OCI-LY7 (cell line): ENCODE measurements around the gene DIAPH1. TPM values are rescaled to one million over a fixed set of nuclear protein-coding genes. Genes with fewer than 3 reads are reported as not detected.

Experiments used
- BruUV-seq: library from RNA; stranded (reverse); fragments of 400-500 nt; replicated peaks from 2 replicates; lab custom pipeline; 2021; lab: Mats Ljungman, UMichigan
- CTCF ChIA-PET: fragments of 300-600 bp; sonication (Branson Sonifier 250); formaldehyde crosslinking; loops from one replicate; lab custom pipeline; 2022; ENCODE audit warnings: antibody characterized with exemption; ENCODE audit not compliant: unreplicated experiment; lab: Charles Lee
- POLR2A ChIA-PET: fragments of 300-600 bp; sonication (Branson Sonifier 250); formaldehyde crosslinking; loops from one replicate; lab custom pipeline; 2022; ENCODE audit warnings: antibody characterized with exemption; lab: Charles Lee
- DNase-seq: peaks from one replicate; pipeline ENCODE4 v3.0.0-alpha.2; 2015; ENCODE audit warnings: low spot score
- H2AFZ ChIP-seq: fragments of 200-600 bp; sonication (generic), shearing (Covaris generic); 2 replicates; pipeline ENCODE4 v1.6.1; 2014; ENCODE audit warnings: mild to moderate bottlenecking, antibody characterized with exemption, low read length, moderate library complexity
- H3K27ac ChIP-seq: fragments of 200-600 bp; sonication (generic); 2 replicates; pipeline ENCODE4 v1.5.1; 2014; ENCODE audit warnings: mixed run types, low read depth, mild to moderate bottlenecking, moderate library complexity, low read length, inconsistent platforms; ENCODE audit not compliant: poor library complexity, severe bottlenecking
- H3K36me3 ChIP-seq: fragments of 200-600 bp; sonication (generic); 2 replicates; pipeline ENCODE4 v1.6.1; 2014; ENCODE audit warnings: mild to moderate bottlenecking, antibody characterized with exemption, low read length, moderate library complexity, mixed read lengths; ENCODE audit not compliant: insufficient read depth
- H3K4me1 ChIP-seq: fragments of 200-600 bp; sonication (generic); 2 replicates; pipeline ENCODE4 v1.5.1; 2014; ENCODE audit warnings: mild to moderate bottlenecking, low read length; ENCODE audit not compliant: insufficient read depth, poor library complexity, severe bottlenecking
- H3K4me2 ChIP-seq: fragments of 200-600 bp; sonication (generic); 2 replicates; pipeline ENCODE4 v1.6.1; 2014; ENCODE audit warnings: mild to moderate bottlenecking, low read length
- H3K4me3 ChIP-seq: fragments of 200-600 bp; sonication (generic); 2 replicates; pipeline ENCODE4 v1.5.1; 2014; ENCODE audit warnings: mild to moderate bottlenecking, low read depth, low read length; ENCODE audit not compliant: poor library complexity, severe bottlenecking
- H3K79me2 ChIP-seq: fragments of 200-600 bp; sonication (generic); 2 replicates; pipeline ENCODE4 v1.6.1; 2016; ENCODE audit warnings: low read depth, mild to moderate bottlenecking, low read length, moderate library complexity, mixed read lengths; ENCODE audit not compliant: insufficient read depth
- H3K9me2 ChIP-seq: fragments of 200-600 bp; sonication (generic); 2 replicates; pipeline ENCODE4 v1.6.1; 2016; ENCODE audit warnings: mild to moderate bottlenecking, low read length, mixed read lengths; ENCODE audit not compliant: insufficient read depth
- H3K9me3 ChIP-seq: fragments of 200-600 bp; sonication (generic); 2 replicates; pipeline ENCODE4 v1.6.1; 2014; ENCODE audit warnings: mild to moderate bottlenecking, mixed run types, low read length, mixed read lengths
- H4K20me1 ChIP-seq: fragments of 200-600 bp; sonication (generic); 2 replicates; pipeline ENCODE4 v1.6.1; 2014; ENCODE audit warnings: mild to moderate bottlenecking, antibody characterized with exemption, low read length, moderate library complexity, mixed read lengths; ENCODE audit not compliant: insufficient read depth
- CTCF ChIP-seq: fragments of 200-600 bp; sonication (generic); conservative IDR thresholded peaks from 2 replicates; pipeline ENCODE4 v1.5.1; 2014; ENCODE audit warnings: mild to moderate bottlenecking, antibody characterized with exemption, low read length, moderate library complexity, mixed read lengths
- EZH2phosphoT487 ChIP-seq: fragments of 200-600 bp; sonication (generic); IDR thresholded peaks from 2 replicates; pipeline ENCODE4 v1.6.1; 2018; ENCODE audit warnings: low read depth, borderline replicate concordance, mild to moderate bottlenecking, mixed run types, antibody characterized with exemption, low read length, moderate library complexity, mixed read lengths
- intact Hi-C: fragments of 100-400 bp; cut with micrococcal nuclease; formaldehyde crosslinking; loops from one replicate; pipeline ENCODE4 v1.10.0; 2022; ENCODE audit not compliant: unreplicated experiment
- total RNA-seq, 2 experiments: library from RNA; depleted of rRNA in 1 of 2; stranded (reverse); fragments of >200 nt in 1 of 2; shearing (Covaris generic) in 1 of 2; gene quantifications; 2 replicates each; pipeline ENCODE4 v1.2.3, GENCODE V29; 2014 to 2022

Gene DIAPH1
- total RNA-seq, 2 experiments from 2014 or later: 78.8 to 174 TPM

- Histone ChIP-seq H3K4me1 (peaks cover 17% of the 10 kb centered on the region), H3K4me2 (peak overlapping the region; percentile 32; the same call in 1 of the 2 replicates), H3K4me3 (no peak overlapping the region), H3K9me3 (no peaks in the 10 kb centered on the region), H3K79me2 (peaks cover 14% of the 10 kb centered on the region; the same call in 1 of the 2 replicates), H3K27ac (peak overlapping the region; percentile 31), H2AFZ (no peak overlapping the region), H3K9me2 (no peaks in the 10 kb centered on the region), H3K36me3 (peaks cover 80% of the 10 kb centered on the region), H4K20me1 (no peaks in the 10 kb centered on the region)
- no peak for TF ChIP-seq CTCF
- no peak for TF ChIP-seq EZH2phosphoT487
- intact Hi-C loops: no loop called here
- ChIA-PET POLR2A (interaction anchor here (0.6 kb wide), 1 partner anchor 48 kb away, joined by 3 read pairs; no protein-coding TSS in a partner anchor), CTCF (no interaction called here)
- no TSS peak for BruUV-seq
- no peak for DNase-seq
Observed at GRCh38 chr5:141586246-141586645, 32.6 kb downstream of the DIAPH1 start.

- intact Hi-C loops: no loop called here
- no peaks in the 10 kb centered on the region for H4K20me1 ChIP-seq
- peaks cover 10% of the 10 kb centered on the region; the same call in 1 of the 2 replicates for H3K79me2 ChIP-seq
- DNase-seq: peak; percentile 22
- no peak overlapping the region for H2AFZ ChIP-seq
- peaks cover 81% of the 10 kb centered on the region for H3K36me3 ChIP-seq
- BruUV-seq: no TSS peak
- no peaks in the 10 kb centered on the region for H3K9me2 ChIP-seq
- POLR2A ChIA-PET: no interaction called here
- CTCF ChIA-PET: no interaction called here
- peaks cover 17% of the 10 kb centered on the region for H3K4me1 ChIP-seq
- peak overlapping the region; percentile 31 for H3K27ac ChIP-seq
- no peaks in the 10 kb centered on the region for H3K9me3 ChIP-seq
- peak overlapping the region; percentile 32; the same call in 1 of the 2 replicates for H3K4me2 ChIP-seq
- H3K4me3 ChIP-seq: no peak overlapping the region
- TF ChIP-seq CTCF (no peak), EZH2phosphoT487 (no peak)
Observed at GRCh38 chr5:141585594-141585993, 33.2 kb downstream of the DIAPH1 start.

- ChIA-PET POLR2A (no interaction called here), CTCF (no interaction called here)
- no TSS peak for BruUV-seq
- H3K4me2 ChIP-seq: no peak overlapping the region
- H4K20me1 ChIP-seq: no peaks in the 10 kb centered on the region
- no peak overlapping the region for H2AFZ ChIP-seq
- H3K4me1 ChIP-seq: peaks cover 6% of the 10 kb centered on the region
- H3K9me2 ChIP-seq: no peaks in the 10 kb centered on the region
- H3K79me2 ChIP-seq: no peaks in the 10 kb centered on the region
- no peak overlapping the region for H3K27ac ChIP-seq
- intact Hi-C loops: no loop called here
- H3K4me3 ChIP-seq: no peak overlapping the region
- H3K36me3 ChIP-seq: peaks cover 93% of the 10 kb centered on the region
- DNase-seq: no peak
- TF ChIP-seq CTCF (no peak), EZH2phosphoT487 (no peak)
- no peaks in the 10 kb centered on the region for H3K9me3 ChIP-seq
Observed at GRCh38 chr5:141574122-141574510, 44.7 kb downstream of the DIAPH1 start.
